ENCODE measurements around the gene TLE4. TPM values are rescaled to one million over a fixed set of nuclear protein-coding genes. Genes with fewer than 3 reads are reported as not detected.
"Not testable (repeated sequence)": the region's sequence is repeated elsewhere in the genome, so short reads cannot be mapped to it uniquely, and the experiment has no call there.

TLE4 gene
- polyA plus RNA-seq, 3 donors, result 3.9 to 11.1 (median 8.1) TPM

GRCh38 chr9:79652598-79652997, 80.8 kb downstream of the TLE4 start:
- 91 to 99% (median 92%) methylated on average over 3 of the region's 3 CpGs for WGBS, 3 donors

GRCh38 chr9:79654591-79655382, 83.0 kb downstream of the TLE4 start:
- not testable (repeated sequence) for H3K27ac ChIP-seq (ENCODE audit: low read depth, low read length)
- WGBS, 3 donors, result 97% methylated on average over 13 of the region's 13 CpGs

More at GRCh38 chr9:79652598-79652997, 80.8 kb downstream of the TLE4 start:
- no peak overlapping the region for H3K27ac ChIP-seq (ENCODE audit: low read depth, low read length)

- H3K27ac ChIP-seq (ENCODE audit: low read depth, low read length), result no peak overlapping the region
These were observed 83.8 kb downstream of the TLE4 start for GRCh38 chr9:79655551-79655950.

GRCh38 chr9:79656169-79656568, 84.4 kb downstream of the TLE4 start:
- H3K27ac ChIP-seq (ENCODE audit: low read depth, low read length), result no peak overlapping the region
- WGBS, 3 donors, result 84 to 85% (median 85%) methylated on average over 5 of the region's 5 CpGs

GRCh38 chr9:79657891-79658290, 86.1 kb downstream of the TLE4 start:
- 91 to 93% (median 91%) methylated on average over 2 of the region's 2 CpGs for WGBS, 3 donors
- H3K27ac ChIP-seq (ENCODE audit: low read depth, low read length), result no peak overlapping the region

GRCh38 chr9:79658926-79659325, 87.2 kb downstream of the TLE4 start:
- H3K27ac ChIP-seq (ENCODE audit: low read depth, low read length), result no peak overlapping the region
- 97 to 99% (median 99%) methylated on average over 3 of the region's 3 CpGs for WGBS, 3 donors

- whole genome bisulfite sequencing, 3 donors, result 86 to 97% (median 97%) methylated on average over 7 of the region's 7 CpGs
These were observed 88.8 kb downstream of the TLE4 start for GRCh38 chr9:79660615-79661014.

GRCh38 chr9:79661279-79661678, 89.5 kb downstream of the TLE4 start:
- H3K27ac ChIP-seq (ENCODE audit: low read depth, low read length), result no peak overlapping the region
- 92 to 98% (median 97%) methylated on average over 2 of the region's 2 CpGs for WGBS, 3 donors

More at GRCh38 chr9:79660615-79661014, 88.8 kb downstream of the TLE4 start:
- no peak overlapping the region for H3K27ac ChIP-seq (ENCODE audit: low read depth, low read length)

- WGBS, 3 donors, result 72 to 88% (median 74%) methylated on average over 5 of the region's 5 CpGs
- H3K27ac ChIP-seq (ENCODE audit: low read depth, low read length), result no peak overlapping the region
These were observed 90.2 kb downstream of the TLE4 start for GRCh38 chr9:79661886-79662536.

- no peak overlapping the region for H3K27ac ChIP-seq (ENCODE audit: low read depth, low read length)
- 24 to 52% (median 24%) methylated on average over 6 of the region's 6 CpGs for WGBS, 3 donors
These were observed 90.8 kb downstream of the TLE4 start for GRCh38 chr9:79662537-79662956.

- H3K27ac ChIP-seq (ENCODE audit: low read depth, low read length), result no peak overlapping the region
- 66 to 81% (median 67%) methylated on average over 6 of the region's 6 CpGs for WGBS, 3 donors
These were observed 91.5 kb downstream of the TLE4 start for GRCh38 chr9:79663300-79663699.

GRCh38 chr9:79663878-79664277, 92.1 kb downstream of the TLE4 start:
- H3K27ac ChIP-seq (ENCODE audit: low read depth, low read length), result no peak overlapping the region
- WGBS, 3 donors, result 78 to 83% (median 81%) methylated on average over 13 of the region's 13 CpGs

GRCh38 chr9:79664375-79664831, 92.6 kb downstream of the TLE4 start:
- 71 to 87% (median 82%) methylated on average over 5 of the region's 5 CpGs for WGBS, 3 donors
- no peak overlapping the region for H3K27ac ChIP-seq (ENCODE audit: low read depth, low read length)

GRCh38 chr9:79665369-79665768, 93.6 kb downstream of the TLE4 start:
- WGBS, 3 donors, result 74 to 84% (median 76%) methylated on average over 8 of the region's 8 CpGs
- no peak overlapping the region for H3K27ac ChIP-seq (ENCODE audit: low read depth, low read length)

GRCh38 chr9:79665931-79666330, 94.2 kb downstream of the TLE4 start:
- H3K27ac ChIP-seq (ENCODE audit: low read depth, low read length), result no peak overlapping the region
- 84 to 94% (median 94%) methylated on average over 2 of the region's 2 CpGs for WGBS, 3 donors

GRCh38 chr9:79667120-79667519, 95.4 kb downstream of the TLE4 start:
- H3K27ac ChIP-seq (ENCODE audit: low read depth, low read length), result no peak overlapping the region
- 68 to 94% (median 84%) methylated on average over 3 of the region's 3 CpGs for WGBS, 3 donors

GRCh38 chr9:79667817-79668436, 96.2 kb downstream of the TLE4 start:
- 48 to 82% (median 76%) methylated on average over 9 of the region's 9 CpGs for WGBS, 3 donors
- no peak overlapping the region for H3K27ac ChIP-seq (ENCODE audit: low read depth, low read length)

- WGBS, 3 donors, result 86 to 90% (median 87%) methylated on average over 4 of the region's 4 CpGs
- H3K27ac ChIP-seq (ENCODE audit: low read depth, low read length), result no peak overlapping the region
These were observed 97.2 kb downstream of the TLE4 start for GRCh38 chr9:79668956-79669355.

GRCh38 chr9:79670269-79670961, 98.7 kb downstream of the TLE4 start:
- H3K27ac ChIP-seq (ENCODE audit: low read depth, low read length), result no peak overlapping the region
- WGBS, 3 donors, result 88 to 95% (median 95%) methylated on average over 3 of the region's 3 CpGs

All from adipose tissue (tissue), 3 donors.